RWPE2 (cell line): ENCODE measurements around the gene CHST15.

Experiments
- ATAC-seq: fragments of 200-7000 bp; cut with Tn5 transposase; 3 replicates; pipeline ENCODE4 v1.9.1; 2021; ENCODE audit warnings: low read depth
- DNase-seq: peaks from one replicate; pipeline ENCODE4 v3.0.0-alpha.2; 2020; ENCODE audit warnings: low spot score
- H3K27ac ChIP-seq: fragments of 450-650 bp; 2 replicates; pipeline ENCODE4 v1.5.1; 2017; ENCODE audit warnings: mild to moderate bottlenecking; ENCODE audit not compliant: poor library complexity, severe bottlenecking
- H3K27me3 ChIP-seq: fragments of 250-450 bp; sonication (Bioruptor Pico); 2 replicates; pipeline ENCODE4 v1.5.1; 2021; ENCODE audit warnings: mild to moderate bottlenecking, moderate library complexity; ENCODE audit not compliant: insufficient read depth, poor library complexity, severe bottlenecking
- H3K36me3 ChIP-seq: fragments of 250-450 bp; sonication (Bioruptor Pico); 2 replicates; pipeline ENCODE4 v1.5.1; 2020; ENCODE audit warnings: low read depth, mild to moderate bottlenecking, moderate library complexity
- H3K4me1 ChIP-seq: fragments of 250-450 bp; sonication (Bioruptor Pico); 2 replicates; pipeline ENCODE4 v1.5.1; 2021; ENCODE audit warnings: mild to moderate bottlenecking, moderate library complexity; ENCODE audit not compliant: insufficient read depth, poor library complexity, severe bottlenecking
- H3K4me3 ChIP-seq: fragments of 250-450 bp; sonication (Bioruptor Pico); 2 replicates; pipeline ENCODE4 v1.5.1; 2021; ENCODE audit warnings: mild to moderate bottlenecking, moderate library complexity; ENCODE audit not compliant: severe bottlenecking
- H3K9me3 ChIP-seq: fragments of 250-450 bp; sonication (Bioruptor Pico); 2 replicates; pipeline ENCODE4 v1.5.1; 2021; ENCODE audit warnings: mild to moderate bottlenecking, moderate library complexity; ENCODE audit not compliant: severe bottlenecking
- CTCF ChIP-seq: fragments of 450-650 bp; IDR thresholded peaks from one replicate; pipeline ENCODE4 v1.5.1; 2017; ENCODE audit warnings: mild to moderate bottlenecking, moderate library complexity; ENCODE audit not compliant: poor library complexity, severe bottlenecking

CHST15 gene

GRCh38 chr10:124124123-124124768, 30.8 kb upstream of the CHST15 start:
- H3K4me1 ChIP-seq: no peaks in the 10 kb centered on the region
- H3K4me3 ChIP-seq: no peak overlapping the region

GRCh38 chr10:124123156-124123555, 29.8 kb upstream of the CHST15 start:
- TF ChIP-seq CTCF: no peak
- DNase-seq: no peak
- no peaks in the 10 kb centered on the region for H3K27me3 ChIP-seq
- H3K4me1 ChIP-seq: no peaks in the 10 kb centered on the region
- no peaks in the 10 kb centered on the region for H3K9me3 ChIP-seq
- no peaks in the 10 kb centered on the region for H3K36me3 ChIP-seq
- H3K4me3 ChIP-seq: no peak overlapping the region
- no peak for ATAC-seq
- no peak overlapping the region for H3K27ac ChIP-seq

More at GRCh38 chr10:124124123-124124768, 30.8 kb upstream of the CHST15 start:
- no peaks in the 10 kb centered on the region for H3K9me3 ChIP-seq
- H3K27ac ChIP-seq: no peak overlapping the region
- TF ChIP-seq CTCF: no peak
- H3K36me3 ChIP-seq: no peaks in the 10 kb centered on the region
- no peak for ATAC-seq
- DNase-seq: no peak
- no peaks in the 10 kb centered on the region for H3K27me3 ChIP-seq

- Histone ChIP-seq H3K36me3 (no peaks in the 10 kb centered on the region), H3K27me3 (no peaks in the 10 kb centered on the region), H3K4me1 (no peaks in the 10 kb centered on the region), H3K27ac (no peak overlapping the region), H3K4me3 (no peak overlapping the region), H3K9me3 (no peaks in the 10 kb centered on the region)
- no peak for DNase-seq
- no peak for ATAC-seq
- no peak for TF ChIP-seq CTCF
Observed at GRCh38 chr10:124122211-124122610, 28.8 kb upstream of the CHST15 start.

GRCh38 chr10:124120410-124121061, 27.1 kb upstream of the CHST15 start:
- H3K9me3 ChIP-seq: no peaks in the 10 kb centered on the region
- H3K4me3 ChIP-seq: no peak overlapping the region
- TF ChIP-seq CTCF: no peak
- H3K27me3 ChIP-seq: no peaks in the 10 kb centered on the region
- ATAC-seq (no peak), DNase-seq (no peak)
- no peaks in the 10 kb centered on the region for H3K36me3 ChIP-seq
- H3K4me1 ChIP-seq: no peaks in the 10 kb centered on the region
- H3K27ac ChIP-seq: no peak overlapping the region

GRCh38 chr10:124119946-124120345, 26.5 kb upstream of the CHST15 start:
- Histone ChIP-seq H3K4me3 (no peak overlapping the region), H3K4me1 (no peaks in the 10 kb centered on the region), H3K27ac (no peak overlapping the region), H3K36me3 (no peaks in the 10 kb centered on the region), H3K27me3 (no peaks in the 10 kb centered on the region), H3K9me3 (no peaks in the 10 kb centered on the region)
- TF ChIP-seq CTCF: no peak
- DNase-seq (no peak), ATAC-seq (no peak)
